Transverse colon (tissue), 4 donors: Measurements from ENCODE around the gene ATXN10.
"Not testable (repeated sequence)": the region's sequence is repeated elsewhere in the genome, so short reads cannot be mapped to it uniquely, and the experiment has no call there.

ENCODE experiments used
- POLR2A ChIP-seq: fragments of 450-650 bp; IDR thresholded peaks from one replicate; pipeline ENCODE4 v1.6.1; 2016; ENCODE audit warnings: antibody characterized with exemption, mild to moderate bottlenecking, moderate library complexity
- POLR2AphosphoS5 ChIP-seq, 3 donors: sonication (generic); formaldehyde crosslinking; IDR thresholded peaks; one replicate each; pipeline ENCODE4 v1.6.1; 2016; ENCODE audit warnings: antibody characterized with exemption in 3 of 3
- TF ChIP-seq, protein P1 (sequence below), 5 experiments: fragments of 200-600 bp in 3 of 5; fragments of 450-650 bp in 2 of 5; sonication (generic) in 3 of 5; IDR thresholded peaks; 1 replicate in 2 of 5; 2 replicates in 3 of 5; pipeline ENCODE4 v1.5.1; 2016 to 2017; ENCODE audit warnings: antibody characterized with exemption in 5 of 5, inconsistent platforms in 3 of 5, mild to moderate bottlenecking in 2 of 5, moderate library complexity in 1 of 5

GRCh38 chr22:45670363-45670762 is 1.3 kb upstream of the ATXN10 start:
- TF ChIP-seq POLR2AphosphoS5 (IDR thresholded peaks at IDR 0.05); POLR2A: not testable (repeated sequence)
- TF ChIP-seq, protein P1, sequence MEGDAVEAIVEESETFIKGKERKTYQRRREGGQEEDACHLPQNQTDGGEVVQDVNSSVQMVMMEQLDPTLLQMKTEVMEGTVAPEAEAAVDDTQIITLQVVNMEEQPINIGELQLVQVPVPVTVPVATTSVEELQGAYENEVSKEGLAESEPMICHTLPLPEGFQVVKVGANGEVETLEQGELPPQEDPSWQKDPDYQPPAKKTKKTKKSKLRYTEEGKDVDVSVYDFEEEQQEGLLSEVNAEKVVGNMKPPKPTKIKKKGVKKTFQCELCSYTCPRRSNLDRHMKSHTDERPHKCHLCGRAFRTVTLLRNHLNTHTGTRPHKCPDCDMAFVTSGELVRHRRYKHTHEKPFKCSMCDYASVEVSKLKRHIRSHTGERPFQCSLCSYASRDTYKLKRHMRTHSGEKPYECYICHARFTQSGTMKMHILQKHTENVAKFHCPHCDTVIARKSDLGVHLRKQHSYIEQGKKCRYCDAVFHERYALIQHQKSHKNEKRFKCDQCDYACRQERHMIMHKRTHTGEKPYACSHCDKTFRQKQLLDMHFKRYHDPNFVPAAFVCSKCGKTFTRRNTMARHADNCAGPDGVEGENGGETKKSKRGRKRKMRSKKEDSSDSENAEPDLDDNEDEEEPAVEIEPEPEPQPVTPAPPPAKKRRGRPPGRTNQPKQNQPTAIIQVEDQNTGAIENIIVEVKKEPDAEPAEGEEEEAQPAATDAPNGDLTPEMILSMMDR (IDR thresholded peaks at IDR 0.05): not testable (repeated sequence)
